ENCODE data around the gene ZNF555. TPM values are rescaled to one million over a fixed set of nuclear protein-coding genes. Genes with fewer than 3 reads are reported as not detected.
"Not testable (repeated sequence)": the region's sequence is repeated elsewhere in the genome, so short reads cannot be mapped to it uniquely, and the experiment has no call there.

Gene ZNF555
- total RNA-seq, 3 donors from 2014 or later: 4.6 to 10.7 (median 7.5) TPM

GRCh38 chr19:2872175-2872574, 30.9 kb downstream of the ZNF555 start:
- H3K27ac ChIP-seq; DNase-seq (ENCODE audit: low spot score in 2 of 2); H3K27me3 ChIP-seq; H3K4me3 ChIP-seq; H3K36me3 ChIP-seq; H3K4me1 ChIP-seq; intact Hi-C loops (cut with DNase I; ENCODE audit: low total_unique reads): not testable (repeated sequence)
- TF ChIP-seq CTCF (IDR thresholded peaks at IDR 0.05): peak in 2 of 3 donors; percentile 12 to 28
- peaks cover 6 to 10% of the 10 kb centered on the region in 2 donors for H3K9me3 ChIP-seq

DNA sequence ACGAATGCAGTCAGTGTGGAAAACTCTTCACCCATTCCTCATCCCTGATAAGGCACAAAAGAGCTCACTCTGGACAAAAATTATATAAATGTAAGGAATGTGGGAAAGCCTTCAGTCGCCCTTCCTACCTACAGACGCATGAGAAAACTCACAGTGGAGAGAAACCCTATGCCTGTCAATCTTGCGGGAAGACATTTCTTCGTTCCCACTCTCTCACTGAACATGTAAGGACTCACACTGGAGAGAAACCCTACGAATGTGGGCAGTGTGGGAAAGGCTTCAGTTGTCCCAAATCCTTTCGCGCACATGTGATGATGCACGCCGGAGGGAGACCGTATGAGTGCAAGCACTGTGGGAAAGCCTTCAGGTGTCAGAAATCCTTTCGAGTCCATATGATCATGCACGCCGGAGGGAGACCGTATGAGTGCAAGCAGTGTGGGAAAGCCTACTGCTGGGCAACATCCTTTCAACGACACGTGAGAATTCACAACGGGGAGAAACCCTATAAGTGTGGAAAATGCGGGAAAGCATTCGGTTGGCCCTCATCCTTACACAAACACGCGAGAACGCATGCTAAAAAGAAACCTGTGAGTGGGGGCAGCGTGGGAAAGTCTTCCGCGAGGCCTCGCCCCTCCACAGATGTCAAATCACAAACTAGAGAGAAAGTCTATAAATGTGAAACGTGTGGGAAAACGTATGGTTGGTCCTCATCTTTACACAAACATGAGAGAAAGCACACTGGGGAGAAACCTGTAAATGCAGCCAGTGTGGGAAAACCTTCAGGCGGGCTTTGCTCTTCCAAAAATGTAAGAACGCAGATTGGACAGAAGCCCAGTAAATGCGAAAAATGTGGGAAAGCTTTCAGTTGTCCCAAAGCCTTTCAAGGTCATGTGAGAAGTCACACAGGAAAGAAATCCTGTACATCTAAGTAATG, 36.4 kb downstream of the ZNF555 start:
- intact Hi-C loops (cut with DNase I; ENCODE audit: low total_unique reads): no loop called here
- H3K9me3 ChIP-seq: peaks cover 24% of the 10 kb centered on the region in 2 donors
- no peaks in the 10 kb centered on the region for H3K36me3 ChIP-seq
- H3K27ac ChIP-seq: no peak overlapping the region
- no peaks in the 10 kb centered on the region for H3K27me3 ChIP-seq
- TF ChIP-seq POLR2AphosphoS5 (IDR thresholded peaks at IDR 0.05) (no peak), POLR2A (IDR thresholded peaks at IDR 0.05) (no peak), CTCF (IDR thresholded peaks at IDR 0.05) (no peak)
- no peak overlapping the region for H3K4me3 ChIP-seq
- DNase-seq (ENCODE audit: low spot score in 2 of 2): no peak
- H3K4me1 ChIP-seq: no peaks in the 10 kb centered on the region

DNA sequence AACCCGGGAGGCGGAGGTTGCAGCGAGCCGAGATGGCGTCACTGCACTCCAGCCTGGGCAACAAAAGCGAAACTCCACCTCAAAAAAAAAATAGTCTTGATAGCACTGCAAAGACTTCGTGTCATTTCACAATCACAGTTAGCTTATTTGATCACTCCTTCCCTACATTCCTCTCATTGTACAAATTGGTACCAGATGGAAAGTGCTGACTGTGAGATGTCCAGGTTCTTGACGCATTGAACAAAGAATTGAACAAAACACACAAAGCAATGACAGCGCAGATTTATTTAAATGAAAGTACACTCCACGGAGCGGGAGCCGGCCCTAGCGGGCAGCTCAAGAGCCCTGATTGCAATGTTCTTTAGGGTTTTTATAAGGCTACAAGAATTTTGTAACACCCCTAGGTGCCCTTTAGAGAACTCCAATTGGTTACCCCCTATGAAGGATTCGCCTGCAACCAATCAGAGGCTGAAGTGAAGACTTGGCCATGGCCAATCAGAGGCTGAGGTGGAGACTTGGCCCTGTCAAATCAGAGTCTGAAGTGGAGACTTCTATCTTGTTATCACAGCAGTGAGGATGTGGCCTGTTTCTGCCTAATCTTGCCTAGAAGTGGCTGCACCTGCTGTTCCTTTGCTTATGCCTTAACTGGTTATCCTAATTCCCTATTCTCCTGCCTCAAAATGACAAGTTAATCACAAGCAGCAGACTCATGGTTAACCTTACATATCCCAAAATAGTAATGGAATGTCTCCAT, 42.6 kb downstream of the ZNF555 start:
- Histone ChIP-seq H3K27ac (no peak overlapping the region), H3K36me3 (no peaks in the 10 kb centered on the region), H3K4me1 (no peaks in the 10 kb centered on the region), H3K9me3 (peaks cover 0 to under 1% of the 10 kb centered on the region in 2 donors), H3K27me3 (no peaks in the 10 kb centered on the region), H3K4me3 (no peak overlapping the region)
- TF ChIP-seq POLR2A (IDR thresholded peaks at IDR 0.05): no peak
- TF ChIP-seq POLR2AphosphoS5 (IDR thresholded peaks at IDR 0.05): no peak
- TF ChIP-seq CTCF (IDR thresholded peaks at IDR 0.05): no peak
- intact Hi-C loops (cut with DNase I; ENCODE audit: low total_unique reads): no loop called here
- no peak for DNase-seq (ENCODE audit: low spot score in 2 of 2)

DNA sequence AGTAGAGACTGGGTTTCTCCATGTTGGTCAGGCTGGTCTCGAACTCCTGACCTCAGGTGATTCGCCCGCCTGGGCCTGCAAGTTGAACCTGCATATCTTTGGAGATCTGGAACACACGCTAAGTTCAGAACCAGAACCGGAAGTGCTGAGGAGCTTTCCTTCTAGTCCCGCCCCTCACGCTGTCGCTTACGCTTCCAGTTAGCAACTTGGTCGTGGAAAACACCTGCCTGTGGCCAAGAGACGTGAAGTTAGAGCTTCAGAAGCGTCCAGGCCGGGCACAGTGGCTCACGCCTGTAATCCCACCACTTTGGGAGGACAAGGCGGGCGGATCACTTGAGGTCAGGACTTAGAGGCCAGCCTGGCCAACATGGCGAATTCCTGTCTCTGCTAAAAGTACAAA, 44.5 kb downstream of the ZNF555 start:
- H3K27ac ChIP-seq: no peak overlapping the region
- no peaks in the 10 kb centered on the region for H3K27me3 ChIP-seq
- H3K4me3 ChIP-seq: no peak overlapping the region
- intact Hi-C loops (cut with DNase I; ENCODE audit: low total_unique reads): no loop called here
- no peaks in the 10 kb centered on the region for H3K9me3 ChIP-seq
- DNase-seq (ENCODE audit: low spot score in 2 of 2): no peak
- no peaks in the 10 kb centered on the region for H3K36me3 ChIP-seq
- H3K4me1 ChIP-seq: no peaks in the 10 kb centered on the region
- TF ChIP-seq POLR2AphosphoS5 (IDR thresholded peaks at IDR 0.05): no peak
- TF ChIP-seq POLR2A (IDR thresholded peaks at IDR 0.05): no peak
- TF ChIP-seq CTCF (IDR thresholded peaks at IDR 0.05): no peak
